HEK293T (cell line): ENCODE data around the gene UNC45A.

ENCODE experiments used
- BHLHE40 ChIP-seq: fragments of 450-650 bp; IDR thresholded peaks from 2 replicates; pipeline ENCODE4 v1.6.1; 2016; ENCODE audit warnings: mild to moderate bottlenecking, moderate library complexity, borderline replicate concordance
- CTBP1 ChIP-seq: fragments of 450-650 bp; IDR thresholded peaks from 2 replicates; pipeline ENCODE4 v1.6.1; 2016; ENCODE audit warnings: borderline replicate concordance
- ELF4 ChIP-seq: fragments of 450-650 bp; IDR thresholded peaks from 2 replicates; pipeline ENCODE4 v1.6.1; 2017; ENCODE audit warnings: antibody characterized with exemption
- FOXA1 ChIP-seq: fragments of 450-650 bp; IDR thresholded peaks from 2 replicates; pipeline ENCODE4 v1.6.1; 2016; ENCODE audit warnings: mild to moderate bottlenecking
- FOXK2 ChIP-seq: fragments of 450-650 bp; IDR thresholded peaks from 2 replicates; pipeline ENCODE4 v1.6.1; 2016; ENCODE audit warnings: mild to moderate bottlenecking
- FOXM1 ChIP-seq: fragments of 450-650 bp; IDR thresholded peaks from 2 replicates; pipeline ENCODE4 v1.6.1; 2017; ENCODE audit warnings: mild to moderate bottlenecking, borderline replicate concordance
- HDGF ChIP-seq: fragments of 450-650 bp; IDR thresholded peaks from 2 replicates; pipeline ENCODE4 v1.6.1; 2017; ENCODE audit warnings: antibody characterized with exemption, borderline replicate concordance
- PKNOX1 ChIP-seq: fragments of 450-650 bp; IDR thresholded peaks from 2 replicates; pipeline ENCODE4 v1.6.1; 2016
- SP1 ChIP-seq: fragments of 450-650 bp; IDR thresholded peaks from 2 replicates; pipeline ENCODE4 v1.6.1; 2017
- SUZ12 ChIP-seq: fragments of 450-650 bp; IDR thresholded peaks from 2 replicates; pipeline ENCODE4 v1.6.1; 2016; ENCODE audit warnings: mild to moderate bottlenecking
- TARDBP ChIP-seq: fragments of 450-650 bp; IDR thresholded peaks from 2 replicates; pipeline ENCODE4 v1.6.1; 2016

GRCh38 chr15:90934949-90935751, at the start of gene UNC45A:
- TF ChIP-seq SP1 (no peak), FOXM1 (no peak), PKNOX1 (no peak), HDGF (0 out of 2 replicates have a peak, but pooled peaks have one; percentile 23), TARDBP (no peak), ELF4 (no peak), BHLHE40 (no peak), CTBP1 (no peak), SUZ12 (no peak), FOXK2 (no peak), FOXA1 (no peak)
